ENCODE results near the gene NOTCH2NLA. TPM values are rescaled to one million over a fixed set of nuclear protein-coding genes. Genes with fewer than 3 reads are reported as not detected.

Gene NOTCH2NLA
- 18.4 to 23.2 TPM (median 22.5 TPM) in 5 replicates for total RNA-seq (2022; extraction: Qiagen RNA extraction; ENCODE audit: low read depth)

GRCh38 chr1:146228710-146229477, at the start of gene NOTCH2NLA:
TSS of gene NOTCH2NLA (minus strand) at chr1:146229021. CDS start at chr1:146189337, 39,684 bp downstream.

GRCh38 chr1:146144465-146144864, 84.4 kb downstream of the NOTCH2NLA start, which contains the start of gene NBPF10:
TSS of gene NBPF10 (minus strand) at chr1:146144804. CDS start at chr1:146144769, 35 bp downstream.

Other genes starting within 250 kb of the NOTCH2NLA start
- gene TXNIP, start 232.4 kb downstream of the NOTCH2NLA start, total RNA-seq (2022; extraction: Qiagen RNA extraction; ENCODE audit: low read depth), result 0.23 to 0.39 TPM (median 0.32 TPM) in 5 replicates
- not detected in 5 replicates for gene HJV, start 207.3 kb downstream of the NOTCH2NLA start, total RNA-seq (2022; extraction: Qiagen RNA extraction; ENCODE audit: low read depth)
- 0.54 to 0.83 TPM (median 0.78 TPM) in 5 replicates for gene NBPF10, start 84.2 kb downstream of the NOTCH2NLA start, total RNA-seq (2022; extraction: Qiagen RNA extraction; ENCODE audit: low read depth)